Caco-2 (cell line): Measurements from ENCODE around the gene PRRC2A. TPM values are rescaled to one million over a fixed set of nuclear protein-coding genes. Genes with fewer than 3 reads are reported as not detected.

Source experiments
- BruUV-seq: library from RNA; stranded (reverse); fragments of 400-500 nt; replicated peaks from 2 replicates; lab custom pipeline; 2021; lab: Mats Ljungman, UMichigan
- CTCF ChIA-PET: fragments of 300-600 bp; sonication (Branson Sonifier 250); formaldehyde crosslinking; loops from one replicate; lab custom pipeline; 2022; ENCODE audit warnings: antibody characterized with exemption; lab: Charles Lee
- POLR2A ChIA-PET: fragments of 300-600 bp; sonication (Branson Sonifier 250); formaldehyde crosslinking; loops from one replicate; lab custom pipeline; 2022; ENCODE audit warnings: antibody characterized with exemption; lab: Charles Lee
- DNase-seq, 2 experiments: peaks; one replicate each; pipeline versions ENCODE4 v3.0.0 to v3.0.0-alpha.2; 2020 to 2022
- H3K27me3 ChIP-seq: replicated peaks from 2 replicates; pipeline ENCODE4 v1.6.0; 2011; ENCODE audit warnings: low read length; ENCODE audit not compliant: control insufficient read depth, insufficient read depth
- H3K36me3 ChIP-seq: 2 replicates; pipeline ENCODE4 v1.5.1; 2011; ENCODE audit warnings: low read length; ENCODE audit not compliant: control insufficient read depth, insufficient read depth
- H3K4me1 ChIP-seq: fragments of 250-450 bp; sonication (Bioruptor Pico); 2 replicates; pipeline ENCODE4 v1.5.1; 2020; ENCODE audit warnings: mild to moderate bottlenecking
- H3K4me3 ChIP-seq: 2 replicates; pipeline ENCODE4 v1.5.1; 2011; ENCODE audit warnings: low read depth, mild to moderate bottlenecking, control low read depth, low read length
- H3K9me3 ChIP-seq: fragments of 250-450 bp; sonication (Bioruptor Pico); 2 replicates; pipeline ENCODE4 v1.5.1; 2020; ENCODE audit warnings: mild to moderate bottlenecking, moderate library complexity
- H3K27ac Mint-ChIP-seq: one replicate; pipeline ENCODE4 v1.8.0; 2022; ENCODE audit warnings: mixed read lengths; ENCODE audit not compliant: unreplicated experiment
- H3K27me3 Mint-ChIP-seq: one replicate; pipeline ENCODE4 v1.8.0; 2022; ENCODE audit warnings: mixed read lengths; ENCODE audit not compliant: insufficient read depth, unreplicated experiment
- H3K36me3 Mint-ChIP-seq: one replicate; pipeline ENCODE4 v1.8.0; 2022; ENCODE audit warnings: mild to moderate bottlenecking, mixed read lengths; ENCODE audit not compliant: insufficient read depth, unreplicated experiment
- H3K4me1 Mint-ChIP-seq: one replicate; pipeline ENCODE4 v1.8.0; 2022; ENCODE audit warnings: low read depth, mixed read lengths; ENCODE audit not compliant: unreplicated experiment
- H3K4me3 Mint-ChIP-seq: one replicate; pipeline ENCODE4 v1.8.0; 2022; ENCODE audit warnings: mild to moderate bottlenecking, moderate library complexity, mixed read lengths; ENCODE audit not compliant: unreplicated experiment
- H3K9me3 Mint-ChIP-seq: one replicate; pipeline ENCODE4 v1.8.0; 2022; ENCODE audit warnings: mixed read lengths; ENCODE audit not compliant: unreplicated experiment
- CTCF ChIP-seq, 2 experiments: fragments of 200-600 bp in 1 of 2; IDR thresholded peaks; 1 replicate in 1 of 2; 2 replicates in 1 of 2; pipeline versions ENCODE4 v1.5.1 to v1.8.0; 2011 to 2022; ENCODE audit warnings: antibody characterized with exemption in 1 of 2, control low read depth in 1 of 2, inconsistent platforms in 1 of 2, low read depth in 1 of 2, low read length in 1 of 2, mild to moderate bottlenecking in 1 of 2, moderate library complexity in 1 of 2; ENCODE audit not compliant: insufficient read depth in 1 of 2, severe bottlenecking in 1 of 2, unreplicated experiment in 1 of 2
- intact Hi-C: fragments of 100-400 bp; cut with micrococcal nuclease; formaldehyde crosslinking; loops from one replicate; pipeline ENCODE4 v1.10.0; 2022; ENCODE audit not compliant: unreplicated experiment
- total RNA-seq: library from RNA; stranded (reverse); gene quantifications from 2 replicates; pipeline ENCODE4 v1.2.3, GENCODE V29; 2022

PRRC2A gene
- total RNA-seq, 1 experiment from 2014 or later, result 222 TPM

GRCh38 chr6:31663126-31663960 lies 42.8 kb downstream of the PRRC2A start:
- TF ChIP-seq CTCF (IDR thresholded peaks at IDR 0.05; ENCODE audit: insufficient read depth in 1 of 2, low read depth in 1 of 2, low read length in 1 of 2, severe bottlenecking in 1 of 2, unreplicated experiment in 1 of 2), result no peak
- H3K9me3 Mint-ChIP-seq, result no peaks in the 10 kb centered on the region
- peaks cover 38% of the 10 kb centered on the region for H3K4me1 Mint-ChIP-seq
- peaks cover 4% of the 10 kb centered on the region for H3K36me3 ChIP-seq
- 0 out of 2 replicates have a peak overlapping the region, but pooled peaks have one; percentile 12 for H3K4me3 ChIP-seq
- ChIA-PET POLR2A (interaction anchor here (1.5 kb wide), 1 partner anchor 76 kb away, joined by 4 read pairs; the partner anchor contains the start of gene MSH5), CTCF (no interaction called here)
- no peaks in the 10 kb centered on the region for H3K9me3 ChIP-seq
- BruUV-seq, result no TSS peak
- DNase-seq, result no peak
- H3K27me3 Mint-ChIP-seq, result no peaks in the 10 kb centered on the region
- no peaks in the 10 kb centered on the region for H3K27me3 ChIP-seq
- peaks cover 26% of the 10 kb centered on the region for H3K4me1 ChIP-seq
- intact Hi-C loops, result no loop called here
- H3K36me3 Mint-ChIP-seq, result peaks cover 93% of the 10 kb centered on the region
- H3K4me3 Mint-ChIP-seq, result peak overlapping the region; percentile 86
- H3K27ac Mint-ChIP-seq, result peak overlapping the region; percentile 96

- H3K4me3 ChIP-seq, result peak overlapping the region; percentile 90
- intact Hi-C loops, result no loop called here
- H3K27me3 ChIP-seq, result no peaks in the 10 kb centered on the region
- H3K27me3 Mint-ChIP-seq, result no peaks in the 10 kb centered on the region
- peak overlapping the region; percentile 86 for H3K4me3 Mint-ChIP-seq
- ChIA-PET POLR2A (interaction anchor here (0.5 to 2.0 kb wide), 13 partner anchors 9 to 282 kb away, joined by 3 to 25 read pairs (median 4); partner anchors contain the start of genes APOM, BAG6, CFB and DDX39B), CTCF (interaction anchor here (1.0 kb wide), 2 partner anchors 8 to 12 kb away, joined by 3 read pairs; partner anchors contain the start of genes APOM and BAG6)
- peak overlapping the region; percentile 96 for H3K27ac Mint-ChIP-seq
- peaks cover 95% of the 10 kb centered on the region for H3K36me3 Mint-ChIP-seq
- H3K4me1 Mint-ChIP-seq, result peaks cover 30% of the 10 kb centered on the region
- peaks cover 23% of the 10 kb centered on the region for H3K4me1 ChIP-seq
- H3K9me3 Mint-ChIP-seq, result no peaks in the 10 kb centered on the region
- BruUV-seq, result TSS peak; percentile 52
- no peak for TF ChIP-seq CTCF (IDR thresholded peaks at IDR 0.05; ENCODE audit: insufficient read depth in 1 of 2, low read depth in 1 of 2, low read length in 1 of 2, severe bottlenecking in 1 of 2, unreplicated experiment in 1 of 2)
- DNase-seq, result no peak
- no peaks in the 10 kb centered on the region for H3K9me3 ChIP-seq
- peaks cover 4% of the 10 kb centered on the region for H3K36me3 ChIP-seq
Measured at GRCh38 chr6:31663961-31664789, 43.7 kb downstream of the PRRC2A start.
